HEK293T (cell line): ENCODE data around the gene SPINK4.

Experiments
- BHLHE40 ChIP-seq: fragments of 450-650 bp; IDR thresholded peaks from 2 replicates; pipeline ENCODE4 v1.6.1; 2016; ENCODE audit warnings: mild to moderate bottlenecking, moderate library complexity, borderline replicate concordance
- ELF4 ChIP-seq: fragments of 450-650 bp; IDR thresholded peaks from 2 replicates; pipeline ENCODE4 v1.6.1; 2017; ENCODE audit warnings: antibody characterized with exemption
- HDGF ChIP-seq: fragments of 450-650 bp; IDR thresholded peaks from 2 replicates; pipeline ENCODE4 v1.6.1; 2017; ENCODE audit warnings: antibody characterized with exemption, borderline replicate concordance
- LEF1 ChIP-seq: fragments of 450-650 bp; IDR thresholded peaks from 2 replicates; pipeline ENCODE4 v1.6.1; 2017; ENCODE audit warnings: mild to moderate bottlenecking, borderline replicate concordance
- PKNOX1 ChIP-seq: fragments of 450-650 bp; IDR thresholded peaks from 2 replicates; pipeline ENCODE4 v1.6.1; 2016
- SP1 ChIP-seq: fragments of 450-650 bp; IDR thresholded peaks from 2 replicates; pipeline ENCODE4 v1.6.1; 2017

GRCh38 chr9:33221568-33221884 lies 18.4 kb upstream of the SPINK4 start:
- TF ChIP-seq PKNOX1, result no peak
- TF ChIP-seq SP1, result no peak
- TF ChIP-seq BHLHE40, result no peak
- TF ChIP-seq ELF4, result no peak
- TF ChIP-seq LEF1, result no peak
- TF ChIP-seq HDGF, result no peak
